ENCODE measurements around the gene DEFB115.
"Not testable (repeated sequence)": the region's sequence is repeated elsewhere in the genome, so short reads cannot be mapped to it uniquely, and the experiment has no call there.

DEFB115 gene

GRCh38 chr20:31257364-31257763 is at the start of gene DEFB115:
DEFB115 (plus strand) TSS chr20:31257664; CDS start chr20:31257664, 0 bp downstream.
- no peak for DNase-seq

- no peak for DNase-seq
Observed at GRCh38 chr20:31236953-31237352, 20.5 kb upstream of the DEFB115 start.

GRCh38 chr20:31237763-31238162 is 19.7 kb upstream of the DEFB115 start:
- no peak for DNase-seq

- no peak for DNase-seq
Observed at GRCh38 chr20:31239139-31239538, 18.3 kb upstream of the DEFB115 start.

- no peak for DNase-seq
Observed at GRCh38 chr20:31256959-31257358, 505 bp upstream of the DEFB115 start.

GRCh38 chr20:31260326-31260932 is 3.0 kb downstream of the DEFB115 start:
- no peak for DNase-seq

- no peak for DNase-seq
Observed at GRCh38 chr20:31274441-31274840, 17.0 kb downstream of the DEFB115 start.

- no peak for DNase-seq
Observed at GRCh38 chr20:31278178-31278577, 20.7 kb downstream of the DEFB115 start.

GRCh38 chr20:31284964-31285363 is 27.5 kb downstream of the DEFB115 start:
- DNase-seq: not testable (repeated sequence)

- DNase-seq: no peak
Observed at GRCh38 chr20:31308535-31309162, 51.2 kb downstream of the DEFB115 start, which contains the start of gene DEFB116. DEFB116 (minus strand) TSS chr20:31308585; CDS start chr20:31308585, 0 bp downstream.
